Hypothalamus (tissue), 51 donors: ENCODE data around the gene OSBPL10.

ENCODE experiments used
- DNase-seq, 51 donors: peaks; one replicate each; lab custom pipeline; 2025; lab: John Stamatoyannopoulos, UW

OSBPL10 gene

GRCh38 chr3:31688984-31689383 is 292.1 kb downstream of the OSBPL10 start:
- no peak for DNase-seq

- no peak for DNase-seq
Observed at GRCh38 chr3:31687020-31687802, 293.9 kb downstream of the OSBPL10 start.

- no peak for DNase-seq
Observed at GRCh38 chr3:31680072-31680870, 300.8 kb downstream of the OSBPL10 start.

GRCh38 chr3:31676556-31676955 is 304.5 kb downstream of the OSBPL10 start:
- no peak for DNase-seq

- DNase-seq = no peak
Observed at GRCh38 chr3:31673950-31674349, 307.1 kb downstream of the OSBPL10 start.

GRCh38 chr3:31671976-31672375 is 309.1 kb downstream of the OSBPL10 start:
- no peak for DNase-seq

- no peak for DNase-seq
Observed at GRCh38 chr3:31671451-31671850, 309.6 kb downstream of the OSBPL10 start.

GRCh38 chr3:31670722-31671121 is 310.3 kb downstream of the OSBPL10 start:
- DNase-seq = no peak

- DNase-seq = no peak
Observed at GRCh38 chr3:31670136-31670535, 310.9 kb downstream of the OSBPL10 start.

- DNase-seq = no peak
Observed at GRCh38 chr3:31668242-31668641, 312.8 kb downstream of the OSBPL10 start.

- DNase-seq = no peak
Observed at GRCh38 chr3:31667582-31667981, 313.5 kb downstream of the OSBPL10 start.

- no peak for DNase-seq
Observed at GRCh38 chr3:31664031-31664430, 317.0 kb downstream of the OSBPL10 start.

GRCh38 chr3:31661993-31662670 is 318.9 kb downstream of the OSBPL10 start:
- no peak for DNase-seq

GRCh38 chr3:31661286-31661685 is 319.8 kb downstream of the OSBPL10 start:
- no peak for DNase-seq

- no peak for DNase-seq
Observed at GRCh38 chr3:31659246-31659645, 321.8 kb downstream of the OSBPL10 start.

GRCh38 chr3:31654998-31655397 is 326.1 kb downstream of the OSBPL10 start:
- no peak for DNase-seq

GRCh38 chr3:31653464-31653863 is 327.6 kb downstream of the OSBPL10 start:
- DNase-seq = no peak

- no peak for DNase-seq
Observed at GRCh38 chr3:31652296-31652695, 328.8 kb downstream of the OSBPL10 start.

GRCh38 chr3:31648286-31648968 is 332.6 kb downstream of the OSBPL10 start:
- DNase-seq = no peak

GRCh38 chr3:31645256-31645655 is 335.8 kb downstream of the OSBPL10 start:
- no peak for DNase-seq

- DNase-seq = no peak
Observed at GRCh38 chr3:31639828-31640227, 341.2 kb downstream of the OSBPL10 start.
